GM12878 (cell line): ENCODE results near the gene CFAP74. TPM values are rescaled to one million over a fixed set of nuclear protein-coding genes. Genes with fewer than 3 reads are reported as not detected.

Experiments
- ATAC-seq: fragments of 200-7000 bp; cut with Tn5 transposase; 3 replicates; pipeline ENCODE4 v1.9.1; 2020; ENCODE audit warnings: mild to moderate bottlenecking, moderate library complexity
- BruUV-seq: library from RNA; stranded (reverse); fragments of 400-500 nt; replicated peaks from 2 replicates; lab custom pipeline; 2021; lab: Mats Ljungman, UMichigan
- CTCF ChIA-PET: fragments of 300-600 bp; sonication (Branson Sonifier 250); formaldehyde crosslinking; extraction: SDS; loops from one replicate; lab custom pipeline; 2021; ENCODE audit warnings: inconsistent platforms; lab: Yijun Ruan, JAX
- POLR2A ChIA-PET: fragments of 350-600 bp; formaldehyde crosslinking; extraction: SDS; loops from one replicate; lab custom pipeline; 2021; ENCODE audit warnings: inconsistent platforms; lab: Charles Lee
- RAD21 ChIA-PET: fragments of 300-600 bp; sonication (Branson Sonifier 250); formaldehyde crosslinking; loops from one replicate; lab custom pipeline; 2023; ENCODE audit warnings: antibody characterized with exemption; ENCODE audit not compliant: unreplicated experiment; lab: Charles Lee
- SMC1A ChIA-PET: fragments of 300-600 bp; sonication (Branson Sonifier 250); formaldehyde crosslinking; loops from one replicate; lab custom pipeline; 2023; ENCODE audit not compliant: unreplicated experiment, uncharacterized antibody; lab: Charles Lee
- DNase-seq: peaks from one replicate; pipeline ENCODE4 v3.0.0-alpha.2; 2011; ENCODE audit warnings: low read depth, low spot score
- FAIRE-seq: peaks from 3 replicates; lab custom pipeline; 2011; peaks lifted over from hg19 to GRCh38; lab: Jason Lieb, UNC
- H2AFZ ChIP-seq: 2 replicates; pipeline ENCODE4 v1.6.0; 2011; ENCODE audit warnings: low read depth, low read length, control low read depth; ENCODE audit not compliant: control insufficient read depth
- H3K27ac ChIP-seq: 2 replicates; pipeline ENCODE4 v1.5.1; 2011; ENCODE audit warnings: control low read depth; ENCODE audit not compliant: control insufficient read depth, insufficient read depth
- H3K27me3 ChIP-seq, 2 experiments: replicated peaks in 1 of 2; 2 replicates each; pipeline versions ENCODE4 v1.6.0 to v1.6.1; 2011; ENCODE audit warnings: low read length in 1 of 2; ENCODE audit not compliant: control insufficient read depth in 2 of 2, insufficient read depth in 2 of 2
- H3K36me3 ChIP-seq, 2 experiments: 2 replicates each; pipeline ENCODE4 v1.5.1; 2011; ENCODE audit warnings: low read length in 1 of 2; ENCODE audit not compliant: control insufficient read depth in 2 of 2, insufficient read depth in 2 of 2
- H3K4me1 ChIP-seq: 2 replicates; pipeline ENCODE4 v1.6.1; 2011; ENCODE audit warnings: mild to moderate bottlenecking, low read length, moderate library complexity, mixed read lengths; ENCODE audit not compliant: control insufficient read depth, insufficient read depth
- H3K4me2 ChIP-seq: 2 replicates; pipeline ENCODE4 v1.6.0; 2011; ENCODE audit warnings: control low read depth; ENCODE audit not compliant: control insufficient read depth, insufficient read depth
- H3K4me3 ChIP-seq: fragments of 200-600 bp; sonication (generic); 2 replicates; pipeline ENCODE4 v1.5.1; 2016
- H3K79me2 ChIP-seq: 2 replicates; pipeline ENCODE4 v1.6.0; 2011; ENCODE audit warnings: low read length; ENCODE audit not compliant: control insufficient read depth, insufficient read depth
- H3K9ac ChIP-seq: 2 replicates; pipeline ENCODE4 v1.8.0; 2011; ENCODE audit warnings: low read length, control low read depth, mixed read lengths; ENCODE audit not compliant: control insufficient read depth, insufficient read depth
- H3K9me3 ChIP-seq: replicated peaks from 3 replicates; pipeline ENCODE4 v1.5.1; 2011; ENCODE audit warnings: mild to moderate bottlenecking, low read length; ENCODE audit not compliant: control insufficient read depth, insufficient read depth
- H4K20me1 ChIP-seq: 2 replicates; pipeline ENCODE4 v1.6.0; 2011; ENCODE audit not compliant: control insufficient read depth, insufficient read depth
- FOXK2 ChIP-seq: fragments of 450-650 bp; IDR thresholded peaks from 2 replicates; pipeline ENCODE4 v1.6.1; 2017; ENCODE audit warnings: mild to moderate bottlenecking, moderate library complexity
- HSF1 ChIP-seq: fragments of 150-350 bp; IDR thresholded peaks from 2 replicates; pipeline ENCODE4 v1.6.1; 2014; ENCODE audit warnings: mild to moderate bottlenecking, low read depth, low read length
- MTA2 ChIP-seq: fragments of 450-650 bp; IDR thresholded peaks from 2 replicates; pipeline ENCODE4 v1.6.1; 2016; ENCODE audit warnings: low read depth, mild to moderate bottlenecking, moderate library complexity
- RAD51 ChIP-seq: fragments of 450-650 bp; IDR thresholded peaks from 2 replicates; pipeline ENCODE4 v1.6.1; 2016; ENCODE audit warnings: moderate library complexity, mild to moderate bottlenecking, inconsistent platforms
- WGBS: methylation state at CpG from one replicate; pipeline ENCODE4 v1.1.6; 2016; ENCODE audit warnings: low lambda C conversion rate; ENCODE audit not compliant: insufficient replicate concordance, insufficient coverage; ENCODE audit errors: missing lambda C conversion rate; 5-methylcytosine and 5-hydroxymethylcytosine counted together
- in situ Hi-C: fragments of 300-500 bp; cut with MboI; formaldehyde crosslinking; loops from 9 replicates; pipeline ENCODE4 v1.14.3; 2018; ENCODE audit warnings: mixed read lengths
- intact Hi-C: fragments of 100-400 bp; cut with micrococcal nuclease; formaldehyde crosslinking; loops from one replicate; pipeline ENCODE4 v1.14.2; 2022; ENCODE audit not compliant: unreplicated experiment
- polyA plus RNA-seq, 11 experiments: library from polyadenylated mRNA; depleted of rRNA in 4 of 11; unstranded in 6 of 11; stranded (reverse) in 5 of 11; fragments of >200 nt; fragmentation: Nextera tagmentation in 4 of 11; fragmentation: Illumina TruSeq in 1 of 11; extraction: Ambion mirVana in 4 of 11; extraction: Trizol in 1 of 11; gene quantifications; 1 replicate in 1 of 11; 2 replicates in 10 of 11; pipeline versions ENCODE4 v1.2.1 to v1.2.3, GENCODE V29; 2011 to 2016; ENCODE audit warnings: inconsistent platforms in 2 of 11, missing spikeins in 2 of 11, low read depth in 1 of 11
- total RNA-seq, 4 experiments: library from RNA; depleted of rRNA in 3 of 4; stranded (reverse); fragments of >200 nt in 3 of 4; fragmentation: Illumina TruSeq in 1 of 4; extraction: Trizol in 1 of 4; gene quantifications; 2 replicates each; pipeline versions ENCODE4 v1.2.1 to v1.2.3, GENCODE V29; 2013 to 2021
- TF ChIP-seq, protein P1 (sequence below): fragments of 450-650 bp; IDR thresholded peaks from 2 replicates; pipeline ENCODE4 v1.6.1; 2016; ENCODE audit warnings: mild to moderate bottlenecking

Gene CFAP74
- total and polyA plus RNA-seq, 10 of the 15 experiments (the other 5 are each of a cell fraction or from before 2014, with no cell fraction given), result 0.01 TPM; not detected in 9

DNA sequence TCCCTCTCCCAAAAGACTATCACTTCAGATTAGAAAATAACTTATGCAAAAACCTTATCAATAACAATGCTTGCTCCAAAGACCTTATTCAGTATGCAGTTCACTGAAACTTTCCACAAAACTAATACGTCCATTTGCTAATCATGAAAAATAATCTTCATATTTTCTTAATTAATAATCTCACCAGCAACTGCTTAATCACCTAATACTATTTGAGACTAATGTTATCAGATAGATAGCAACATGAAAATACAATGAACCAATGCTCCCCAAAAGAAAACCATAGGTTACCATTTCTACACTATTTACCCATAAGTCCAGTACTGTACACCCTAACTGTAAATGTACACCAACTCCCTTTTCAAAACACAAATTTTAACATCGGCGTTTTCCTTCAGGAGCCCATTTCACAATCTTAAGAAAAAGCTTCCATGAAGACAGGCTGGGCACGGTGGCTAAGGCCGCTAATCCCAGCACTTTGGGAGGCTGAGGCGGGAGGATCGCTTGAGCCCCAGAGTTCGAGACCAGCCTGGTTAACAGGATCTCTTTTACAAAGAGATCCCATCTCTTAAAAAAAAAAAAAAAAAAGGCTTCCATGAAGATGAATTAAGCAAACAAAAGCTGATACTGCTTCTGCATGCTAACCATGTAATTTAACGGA, 114.4 kb downstream of the CFAP74 start:
- 2% methylated on average over 9 of the region's 9 CpGs for WGBS
- CTCF ChIA-PET, result interaction anchor here (0.6 to 5.1 kb wide), 4 partner anchors 16 to 316 kb away, joined by 3 to 26 read pairs (median 4); no protein-coding TSS in a partner anchor
- intact Hi-C loops (loop anchor here (5.0 kb wide), 1 partner anchor 47 kb away; no protein-coding TSS in a partner anchor), in situ Hi-C loops (no loop called here)
- Histone ChIP-seq H3K9ac (peak overlapping the region; percentile 92), H3K4me3 (peak overlapping the region; percentile 97), H3K4me2 (peak overlapping the region; percentile 77), H3K9me3 (no peaks in the 10 kb centered on the region), H4K20me1 (no peaks in the 10 kb centered on the region), H3K27ac (peak overlapping the region; percentile 84), H3K79me2 (peaks cover 64% of the 10 kb centered on the region), H3K27me3 (no peaks in the 10 kb centered on the region), H3K4me1 (peaks cover 15% of the 10 kb centered on the region), H2AFZ (no peak overlapping the region), H3K36me3 (no peaks in the 10 kb centered on the region)
- TSS peak; percentile 66 for BruUV-seq
- POLR2A ChIA-PET, result interaction anchor here (0.6 to 1.6 kb wide), 4 partner anchors 20 to 265 kb away, joined by 3 to 7 read pairs (median 3); no protein-coding TSS in a partner anchor
- RAD21 ChIA-PET, result interaction anchor here (1.2 to 3.0 kb wide), 2 partner anchors 19 to 110 kb away, joined by 3 to 12 read pairs; no protein-coding TSS in a partner anchor
- ATAC-seq, result no peak
- no peak for DNase-seq
- SMC1A ChIA-PET, result interaction anchor here (0.8 to 2.7 kb wide), 9 partner anchors 11 to 113 kb away, joined by 3 to 14 read pairs (median 3); no protein-coding TSS in a partner anchor
- TF ChIP-seq, protein P1, sequence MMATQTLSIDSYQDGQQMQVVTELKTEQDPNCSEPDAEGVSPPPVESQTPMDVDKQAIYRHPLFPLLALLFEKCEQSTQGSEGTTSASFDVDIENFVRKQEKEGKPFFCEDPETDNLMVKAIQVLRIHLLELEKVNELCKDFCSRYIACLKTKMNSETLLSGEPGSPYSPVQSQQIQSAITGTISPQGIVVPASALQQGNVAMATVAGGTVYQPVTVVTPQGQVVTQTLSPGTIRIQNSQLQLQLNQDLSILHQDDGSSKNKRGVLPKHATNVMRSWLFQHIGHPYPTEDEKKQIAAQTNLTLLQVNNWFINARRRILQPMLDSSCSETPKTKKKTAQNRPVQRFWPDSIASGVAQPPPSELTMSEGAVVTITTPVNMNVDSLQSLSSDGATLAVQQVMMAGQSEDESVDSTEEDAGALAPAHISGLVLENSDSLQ, result no peak
- TF ChIP-seq FOXK2 (no peak), MTA2 (no peak), HSF1 (no peak), RAD51 (no peak)
- no peak for FAIRE-seq
